Activated B cell treated with CpG ODN at 0.5 μM for 24 hours (primary cell): ENCODE measurements around the gene HINFP. TPM values are rescaled to one million over a fixed set of nuclear protein-coding genes. Genes with fewer than 3 reads are reported as not detected.

ENCODE experiments used
- ATAC-seq: fragments of 200-7000 bp; cut with Tn5 transposase; one replicate; pipeline ENCODE4 v1.10.0; 2021; ENCODE audit warnings: low read depth, mild to moderate bottlenecking, moderate library complexity
- CTCF ChIA-PET: fragments of 350-600 bp; sonication (Branson Sonifier 250); formaldehyde crosslinking; loops from one replicate; lab custom pipeline; 2021; ENCODE audit warnings: antibody characterized with exemption; lab: Charles Lee
- POLR2A ChIA-PET: fragments of 350-600 bp; sonication (Branson Sonifier 250); formaldehyde crosslinking; loops from one replicate; lab custom pipeline; 2021; ENCODE audit warnings: antibody characterized with exemption; lab: Charles Lee
- DNase-seq: peaks from one replicate; pipeline ENCODE4 v3.0.0; 2022
- H3K27ac Mint-ChIP-seq: one replicate; pipeline ENCODE4 v1.8.0; 2020; ENCODE audit warnings: mixed read lengths
- H3K27me3 Mint-ChIP-seq: one replicate; pipeline ENCODE4 v1.8.0; 2021; ENCODE audit warnings: mixed read lengths
- H3K36me3 Mint-ChIP-seq: one replicate; pipeline ENCODE4 v1.8.0; 2021; ENCODE audit warnings: low read depth, mixed read lengths
- H3K4me1 Mint-ChIP-seq: one replicate; pipeline ENCODE4 v1.8.0; 2021; ENCODE audit warnings: mixed read lengths
- H3K4me3 Mint-ChIP-seq: one replicate; pipeline ENCODE4 v1.8.0; 2020; ENCODE audit warnings: mild to moderate bottlenecking, mixed read lengths
- H3K9me3 Mint-ChIP-seq: one replicate; pipeline ENCODE4 v1.8.0; 2020; ENCODE audit warnings: mixed read lengths
- CTCF ChIP-seq: fragments of 200-600 bp; IDR thresholded peaks from one replicate; pipeline ENCODE4 v1.8.0; 2022; ENCODE audit warnings: antibody characterized with exemption, mild to moderate bottlenecking
- intact Hi-C: fragments of 100-400 bp; cut with micrococcal nuclease; formaldehyde crosslinking; loops from one replicate; pipeline ENCODE4 v1.15.1; 2024
- total RNA-seq: library from RNA; stranded (reverse); gene quantifications from 2 replicates; pipeline ENCODE4 v1.2.3, GENCODE V29; 2022

The HINFP gene
- total RNA-seq, 1 donor from 2014 or later, result 62.6 TPM

- Mint-ChIP-seq H3K4me1 (peaks cover 51% of the 10 kb centered on the region), H3K9me3 (no peaks in the 10 kb centered on the region), H3K36me3 (peaks cover 13% of the 10 kb centered on the region), H3K4me3 (peak overlapping the region; percentile 21), H3K27me3 (no peaks in the 10 kb centered on the region), H3K27ac (no peak overlapping the region)
- ATAC-seq, result no peak
- ChIA-PET CTCF (no interaction called here), POLR2A (interaction anchor here (1.0 kb wide), 1 partner anchor 19 kb away, joined by 3 read pairs; the partner anchor contains the start of gene HMBS)
- intact Hi-C loops, result no loop called here
- no peak for DNase-seq
- no peak for TF ChIP-seq CTCF
Observed at GRCh38 chr11:119103793-119104192, 17.6 kb upstream of the HINFP start.

- ChIA-PET POLR2A (interaction anchor here (0.6 to 3.4 kb wide), 19 partner anchors 9 to 315 kb away, joined by 3 to 45 read pairs (median 5); partner anchors contain the start of genes CBL, CENATAC, HINFP and HMBS), CTCF (interaction anchor here (0.8 to 1.2 kb wide), 3 partner anchors 14 to 99 kb away, joined by 3 to 5 read pairs (median 4); partner anchors contain the start of genes CBL and HINFP)
- Mint-ChIP-seq H3K27me3 (no peaks in the 10 kb centered on the region), H3K9me3 (no peaks in the 10 kb centered on the region), H3K27ac (peak within 1 kb of the TSS; percentile 90), H3K4me3 (peak within 1 kb of the TSS; percentile 88), H3K4me1 (peaks cover 41% of the 10 kb centered on the region), H3K36me3 (peaks cover 18% of the 10 kb centered on the region)
- intact Hi-C loops, result loop anchor here (1.0 kb wide), 3 partner anchors 12 to 109 kb away; partner anchors contain the start of genes CENATAC and HINFP
- peak; percentile 93 for ATAC-seq
- TF ChIP-seq CTCF, result no peak
- peak; percentile 74 for DNase-seq
Observed at GRCh38 chr11:119106564-119107537, 14.5 kb upstream of the HINFP start, which contains the start of gene C2CD2L. C2CD2L (plus strand) TSS chr11:119107344; CDS start chr11:119107742, 398 bp downstream.

GRCh38 chr11:119107538-119108145 lies 13.7 kb upstream of the HINFP start:
- peaks cover 19% of the 10 kb centered on the region for H3K36me3 Mint-ChIP-seq
- peak; percentile 15 for ATAC-seq
- intact Hi-C loops, result loop anchor here (1.0 kb wide), 3 partner anchors 12 to 109 kb away; partner anchors contain the start of genes CENATAC and HINFP
- H3K27ac Mint-ChIP-seq, result peak overlapping the region; percentile 21
- no peak for DNase-seq
- peaks cover 34% of the 10 kb centered on the region for H3K4me1 Mint-ChIP-seq
- ChIA-PET CTCF (interaction anchor here (1.1 to 1.2 kb wide), 2 partner anchors 97 to 98 kb away, joined by 3 to 5 read pairs; partner anchors contain the start of gene CBL), POLR2A (interaction anchor here (0.6 to 3.4 kb wide), 15 partner anchors 10 to 316 kb away, joined by 3 to 45 read pairs (median 6); partner anchors contain the start of genes CBL, CENATAC, HINFP and HMBS)
- TF ChIP-seq CTCF, result no peak
- peak overlapping the region; percentile 88 for H3K4me3 Mint-ChIP-seq
- no peaks in the 10 kb centered on the region for H3K9me3 Mint-ChIP-seq
- no peaks in the 10 kb centered on the region for H3K27me3 Mint-ChIP-seq

GRCh38 chr11:119108146-119108856 lies 13.1 kb upstream of the HINFP start:
- no peak for TF ChIP-seq CTCF
- H3K4me3 Mint-ChIP-seq, result peak overlapping the region; percentile 82
- no peak for DNase-seq
- H3K9me3 Mint-ChIP-seq, result no peaks in the 10 kb centered on the region
- H3K4me1 Mint-ChIP-seq, result peaks cover 29% of the 10 kb centered on the region
- peaks cover 25% of the 10 kb centered on the region for H3K36me3 Mint-ChIP-seq
- H3K27me3 Mint-ChIP-seq, result no peaks in the 10 kb centered on the region
- intact Hi-C loops, result no loop called here
- H3K27ac Mint-ChIP-seq, result peak overlapping the region; percentile 21
- POLR2A ChIA-PET, result interaction anchor here (0.5 to 3.4 kb wide), 6 partner anchors 12 to 108 kb away, joined by 3 to 45 read pairs (median 6); partner anchors contain the start of genes CBL, HINFP and VPS11
- no peak for ATAC-seq
- CTCF ChIA-PET, result interaction anchor here (1.1 kb wide), 1 partner anchor 9 kb away, joined by 3 read pairs; no protein-coding TSS in a partner anchor
